ENCODE results near the gene PDHB.

GRCh38 chr3:58377750-58378149, 55.9 kb downstream of the PDHB start:
- TF ChIP-seq EZH2phosphoT487 (IDR thresholded peaks at IDR 0.05; ENCODE audit: insufficient read depth, low read depth) (no peak), EZH2 (IDR thresholded peaks at IDR 0.05; ENCODE audit: insufficient read depth, poor library complexity, severe bottlenecking) (no peak)

Data from GM23248 (cell line).